ENCODE measurements around the gene EPG5. TPM values are rescaled to one million over a fixed set of nuclear protein-coding genes. Genes with fewer than 3 reads are reported as not detected.
"Not testable (repeated sequence)": the region's sequence is repeated elsewhere in the genome, so short reads cannot be mapped to it uniquely, and the experiment has no call there.

The EPG5 gene
- total RNA-seq, 1 donor: 161 TPM

- no peak for TF ChIP-seq CTCF (IDR thresholded peaks at IDR 0.05; ENCODE audit: insufficient read depth, low read depth, low read length)
- H3K4me3 ChIP-seq (ENCODE audit: low read depth, low read length): no peak overlapping the region
- peak; percentile 38 for DNase-seq (ENCODE audit: low read depth)
Observed at GRCh38 chr18:45851161-45851925, 115.8 kb downstream of the EPG5 start.

- no peak overlapping the region for H3K4me3 ChIP-seq (ENCODE audit: low read depth, low read length)
- TF ChIP-seq CTCF (IDR thresholded peaks at IDR 0.05; ENCODE audit: insufficient read depth, low read depth, low read length): peak; percentile 40
- DNase-seq (ENCODE audit: low read depth): no peak
Observed at GRCh38 chr18:45850021-45850420, 117.1 kb downstream of the EPG5 start.

- no peak for TF ChIP-seq CTCF (IDR thresholded peaks at IDR 0.05; ENCODE audit: insufficient read depth, low read depth, low read length)
- no peak for DNase-seq (ENCODE audit: low read depth)
- no peak overlapping the region for H3K4me3 ChIP-seq (ENCODE audit: low read depth, low read length)
Observed at GRCh38 chr18:45849529-45849928, 117.6 kb downstream of the EPG5 start.

GRCh38 chr18:45848643-45849042 is 118.5 kb downstream of the EPG5 start:
- H3K4me3 ChIP-seq (ENCODE audit: low read depth, low read length); DNase-seq (ENCODE audit: low read depth): not testable (repeated sequence)

GRCh38 chr18:45847119-45847518 is 120.0 kb downstream of the EPG5 start:
- no peak for DNase-seq (ENCODE audit: low read depth)
- no peak overlapping the region for H3K4me3 ChIP-seq (ENCODE audit: low read depth, low read length)
- TF ChIP-seq CTCF (IDR thresholded peaks at IDR 0.05; ENCODE audit: insufficient read depth, low read depth, low read length): no peak

GRCh38 chr18:45845410-45845809 is 121.7 kb downstream of the EPG5 start:
- DNase-seq (ENCODE audit: low read depth): no peak
- H3K4me3 ChIP-seq (ENCODE audit: low read depth, low read length): no peak overlapping the region
- no peak for TF ChIP-seq CTCF (IDR thresholded peaks at IDR 0.05; ENCODE audit: insufficient read depth, low read depth, low read length)

GRCh38 chr18:45844938-45845337 is 122.2 kb downstream of the EPG5 start:
- no peak for DNase-seq (ENCODE audit: low read depth)
- no peak overlapping the region for H3K4me3 ChIP-seq (ENCODE audit: low read depth, low read length)
- no peak for TF ChIP-seq CTCF (IDR thresholded peaks at IDR 0.05; ENCODE audit: insufficient read depth, low read depth, low read length)

All from fibroblast of villous mesenchyme (primary cell).